MCF 10A (cell line): ENCODE results near the gene DPM3. TPM values are rescaled to one million over a fixed set of nuclear protein-coding genes. Genes with fewer than 3 reads are reported as not detected.

Experiments
- BruUV-seq: library from RNA; stranded (reverse); fragments of 400-500 nt; replicated peaks from 2 replicates; lab custom pipeline; 2021; lab: Mats Ljungman, UMichigan
- CTCF ChIA-PET: fragments of 300-600 bp; sonication (Branson Sonifier 250); formaldehyde crosslinking; extraction: SDS; loops from one replicate; lab custom pipeline; 2021; ENCODE audit warnings: antibody characterized with exemption, inconsistent platforms; lab: Yijun Ruan, JAX
- POLR2A ChIA-PET: fragments of 300-600, 350-650 bp; sonication (Branson Sonifier 250); formaldehyde crosslinking; extraction: SDS; loops from one replicate; lab custom pipeline; 2020; ENCODE audit warnings: antibody characterized with exemption, inconsistent platforms; lab: Yijun Ruan, JAX
- DNase-seq: peaks from one replicate; pipeline ENCODE4 v3.0.0-alpha.2; 2018; ENCODE audit not compliant: unreplicated experiment
- H3K27ac Mint-ChIP-seq: one replicate; pipeline ENCODE4 v1.8.0; 2022; ENCODE audit warnings: mild to moderate bottlenecking, low read depth, mixed read lengths; ENCODE audit not compliant: unreplicated experiment
- H3K27me3 Mint-ChIP-seq: one replicate; pipeline ENCODE4 v1.8.0; 2022; ENCODE audit warnings: mixed read lengths; ENCODE audit not compliant: insufficient read depth, unreplicated experiment
- H3K36me3 Mint-ChIP-seq: one replicate; pipeline ENCODE4 v1.8.0; 2022; ENCODE audit warnings: mild to moderate bottlenecking, moderate library complexity, mixed read lengths; ENCODE audit not compliant: insufficient read depth, unreplicated experiment
- H3K4me1 Mint-ChIP-seq: one replicate; pipeline ENCODE4 v1.8.0; 2022; ENCODE audit warnings: mixed read lengths; ENCODE audit not compliant: insufficient read depth, unreplicated experiment
- H3K4me3 Mint-ChIP-seq: one replicate; pipeline ENCODE4 v1.8.0; 2022; ENCODE audit warnings: mild to moderate bottlenecking, moderate library complexity, mixed read lengths; ENCODE audit not compliant: unreplicated experiment
- H3K9me3 Mint-ChIP-seq: one replicate; pipeline ENCODE4 v1.8.0; 2022; ENCODE audit warnings: mixed read lengths; ENCODE audit not compliant: unreplicated experiment
- CTCF ChIP-seq: fragments of 200-600 bp; IDR thresholded peaks from one replicate; pipeline ENCODE4 v1.8.0; 2022; ENCODE audit warnings: antibody characterized with exemption, mild to moderate bottlenecking; ENCODE audit not compliant: unreplicated experiment
- intact Hi-C: fragments of 100-400 bp; cut with micrococcal nuclease; formaldehyde crosslinking; loops from 2 replicates; pipeline ENCODE4 v1.14.1; 2022
- total RNA-seq: library from RNA; stranded (reverse); gene quantifications from 2 replicates; pipeline ENCODE4 v1.2.3, GENCODE V29; 2022

Gene DPM3
- total RNA-seq, 1 experiment from 2014 or later = 86.4 TPM

DNA sequence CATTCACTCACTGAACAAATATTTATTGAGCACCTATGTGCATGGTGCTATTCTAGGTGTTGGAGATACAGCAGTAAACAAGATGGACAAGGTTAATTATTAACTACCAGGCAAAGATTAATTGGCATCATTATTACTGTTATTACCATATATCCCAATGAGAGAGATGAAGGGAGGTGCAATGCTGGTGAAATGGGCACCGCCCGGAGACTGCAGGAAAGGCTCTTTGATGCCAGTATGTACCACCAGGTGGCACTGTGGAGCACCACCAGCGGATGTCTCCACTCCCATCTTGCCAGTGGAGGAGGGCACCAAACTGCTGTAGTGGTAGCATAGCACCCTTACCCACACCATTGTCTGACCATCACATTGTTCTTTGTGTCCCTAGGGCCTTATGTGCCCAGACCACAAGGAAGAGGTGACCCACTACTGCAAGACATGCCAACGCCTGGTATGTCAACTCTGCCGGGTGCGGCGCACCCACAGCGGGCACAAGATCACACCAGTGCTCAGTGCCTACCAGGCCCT lies 36.3 kb upstream of the DPM3 start:
- Mint-ChIP-seq H3K4me1 (peaks cover 36% of the 10 kb centered on the region), H3K4me3 (no peak overlapping the region), H3K9me3 (no peaks in the 10 kb centered on the region), H3K36me3 (peaks cover 13% of the 10 kb centered on the region), H3K27ac (no peak overlapping the region), H3K27me3 (no peaks in the 10 kb centered on the region)
- POLR2A ChIA-PET = interaction anchor here (0.7 to 15.7 kb wide), 4 partner anchors 18 to 1018 kb away, joined by 3 to 215 read pairs (median 4); no protein-coding TSS in a partner anchor
- TF ChIP-seq CTCF = peak; percentile 95
- peak; percentile 91 for DNase-seq
- CTCF ChIA-PET = interaction anchor here (0.6 to 14.5 kb wide), 22 partner anchors 8 to 613 kb away, joined by 3 to 380 read pairs (median 6); partner anchors contain the start of genes CLK2, EFNA1, MTX1 and THBS3
- intact Hi-C loops = loop anchor here (1.0 to 5.0 kb wide), 5 partner anchors 16 to 416 kb away; partner anchors contain the start of gene MTX1
- BruUV-seq = no TSS peak

- BruUV-seq = no TSS peak
- DNase-seq = no peak
- H3K4me1 Mint-ChIP-seq = peaks cover 36% of the 10 kb centered on the region
- H3K36me3 Mint-ChIP-seq = peaks cover 20% of the 10 kb centered on the region
- ChIA-PET CTCF (interaction anchor here (0.5 to 14.5 kb wide), 31 partner anchors 8 to 213 kb away, joined by 3 to 380 read pairs (median 4); partner anchors contain the start of genes LENEP and THBS3), POLR2A (interaction anchor here (1.1 to 15.7 kb wide), 3 partner anchors 19 to 174 kb away, joined by 3 to 215 read pairs (median 5); partner anchors contain the start of gene ZBTB7B)
- H3K27ac Mint-ChIP-seq = no peak overlapping the region
- no peak overlapping the region for H3K4me3 Mint-ChIP-seq
- H3K27me3 Mint-ChIP-seq = no peaks in the 10 kb centered on the region
- no peak for TF ChIP-seq CTCF
- no peaks in the 10 kb centered on the region for H3K9me3 Mint-ChIP-seq
- intact Hi-C loops = loop anchor here (1.0 to 5.0 kb wide), 5 partner anchors 17 to 416 kb away; partner anchors contain the start of gene MTX1
These were observed 35.6 kb upstream of the DPM3 start for GRCh38 chr1:155175927-155176371.

GRCh38 chr1:155175281-155175926 lies 35.1 kb upstream of the DPM3 start:
- TF ChIP-seq CTCF = no peak
- H3K4me3 Mint-ChIP-seq = no peak overlapping the region
- intact Hi-C loops = loop anchor here (5.0 kb wide), 1 partner anchor 417 kb away; no protein-coding TSS in a partner anchor
- H3K27me3 Mint-ChIP-seq = no peaks in the 10 kb centered on the region
- no peak for DNase-seq
- H3K27ac Mint-ChIP-seq = no peak overlapping the region
- BruUV-seq = no TSS peak
- H3K36me3 Mint-ChIP-seq = peaks cover 24% of the 10 kb centered on the region
- peaks cover 39% of the 10 kb centered on the region for H3K4me1 Mint-ChIP-seq
- CTCF ChIA-PET = interaction anchor here (0.5 to 14.5 kb wide), 40 partner anchors 9 to 1510 kb away, joined by 3 to 380 read pairs (median 4); partner anchors contain the start of genes FLAD1, LENEP and THBS3
- POLR2A ChIA-PET = interaction anchor here (1.1 to 15.7 kb wide), 4 partner anchors 19 to 173 kb away, joined by 3 to 215 read pairs (median 30); partner anchors contain the start of genes SLC50A1 and ZBTB7B
- H3K9me3 Mint-ChIP-seq = no peaks in the 10 kb centered on the region
